Breast epithelium (tissue), 3 donors: ENCODE results near the gene BAIAP3.

Experiments
- POLR2A ChIP-seq: fragments of 450-650 bp; IDR thresholded peaks from one replicate; pipeline ENCODE4 v1.6.1; 2016; ENCODE audit warnings: antibody characterized with exemption, mild to moderate bottlenecking, moderate library complexity
- TF ChIP-seq, protein P1 (sequence below), 3 donors: fragments of 450-650 bp; IDR thresholded peaks; one replicate each; pipeline ENCODE4 v1.5.1; 2016 to 2017; ENCODE audit warnings: antibody characterized with exemption in 3 of 3, mild to moderate bottlenecking in 3 of 3, moderate library complexity in 3 of 3

DNA sequence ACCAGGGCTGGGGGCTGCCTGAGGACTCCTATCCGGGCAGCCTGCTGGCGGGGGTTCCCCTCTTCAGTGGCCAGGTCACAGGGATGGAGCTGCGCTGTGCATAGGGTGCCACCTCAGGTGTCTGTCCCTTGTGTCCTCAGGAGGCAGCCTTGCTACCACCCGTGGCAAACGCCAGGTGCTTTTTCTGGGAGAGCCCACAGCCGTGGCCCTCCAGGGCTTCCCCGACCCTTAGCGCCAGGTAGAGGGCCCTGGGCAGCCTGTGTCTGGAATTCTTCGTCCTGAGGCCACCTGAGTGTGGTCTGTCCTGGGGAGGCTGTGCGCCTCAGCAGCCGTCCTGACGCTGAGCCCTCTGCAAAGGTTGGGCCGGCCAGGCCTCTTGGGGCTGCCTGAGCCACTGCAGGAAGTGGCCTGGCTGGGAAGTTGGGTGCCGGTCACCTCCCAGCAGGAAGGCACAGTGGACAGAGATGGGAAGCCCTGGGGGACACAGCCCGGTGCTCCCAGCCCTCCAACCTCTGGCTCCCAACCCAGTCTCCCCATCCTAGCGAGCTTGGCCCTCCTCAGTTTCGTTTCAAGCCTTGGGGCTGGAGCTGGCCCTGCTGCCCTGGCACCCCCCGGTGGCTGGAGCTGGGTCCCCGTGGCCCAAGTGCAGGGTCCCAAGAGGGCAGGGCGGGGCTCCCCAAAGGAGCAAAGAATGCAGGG, 7.6 kb upstream of the BAIAP3 start:
- TF ChIP-seq, protein P1, sequence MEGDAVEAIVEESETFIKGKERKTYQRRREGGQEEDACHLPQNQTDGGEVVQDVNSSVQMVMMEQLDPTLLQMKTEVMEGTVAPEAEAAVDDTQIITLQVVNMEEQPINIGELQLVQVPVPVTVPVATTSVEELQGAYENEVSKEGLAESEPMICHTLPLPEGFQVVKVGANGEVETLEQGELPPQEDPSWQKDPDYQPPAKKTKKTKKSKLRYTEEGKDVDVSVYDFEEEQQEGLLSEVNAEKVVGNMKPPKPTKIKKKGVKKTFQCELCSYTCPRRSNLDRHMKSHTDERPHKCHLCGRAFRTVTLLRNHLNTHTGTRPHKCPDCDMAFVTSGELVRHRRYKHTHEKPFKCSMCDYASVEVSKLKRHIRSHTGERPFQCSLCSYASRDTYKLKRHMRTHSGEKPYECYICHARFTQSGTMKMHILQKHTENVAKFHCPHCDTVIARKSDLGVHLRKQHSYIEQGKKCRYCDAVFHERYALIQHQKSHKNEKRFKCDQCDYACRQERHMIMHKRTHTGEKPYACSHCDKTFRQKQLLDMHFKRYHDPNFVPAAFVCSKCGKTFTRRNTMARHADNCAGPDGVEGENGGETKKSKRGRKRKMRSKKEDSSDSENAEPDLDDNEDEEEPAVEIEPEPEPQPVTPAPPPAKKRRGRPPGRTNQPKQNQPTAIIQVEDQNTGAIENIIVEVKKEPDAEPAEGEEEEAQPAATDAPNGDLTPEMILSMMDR (IDR thresholded peaks at IDR 0.05) = no peak
- no peak for TF ChIP-seq POLR2A
